A673 (cell line): ENCODE data around the gene LRCH1.

Experiments used
- CTCF ChIP-seq: fragments of 300-800, 200-600 bp; sonication (generic); conservative IDR thresholded peaks from 2 replicates; pipeline ENCODE4 v1.5.1; 2017; ENCODE audit warnings: low read depth, mild to moderate bottlenecking, antibody characterized with exemption, low read length, moderate library complexity, mixed read lengths
- EZH2 ChIP-seq: fragments of 200-600 bp; sonication (generic); IDR thresholded peaks from 2 replicates; pipeline ENCODE4 v1.6.1; 2017; ENCODE audit warnings: borderline replicate concordance, low read depth, mild to moderate bottlenecking, mixed read lengths, antibody characterized with exemption, low read length; ENCODE audit not compliant: poor library complexity, severe bottlenecking

GRCh38 chr13:46654951-46655350 lies 102.0 kb downstream of the LRCH1 start:
- no peak for TF ChIP-seq EZH2
- TF ChIP-seq CTCF: no peak
